ENCODE data around the gene AGPAT2.

DNA sequence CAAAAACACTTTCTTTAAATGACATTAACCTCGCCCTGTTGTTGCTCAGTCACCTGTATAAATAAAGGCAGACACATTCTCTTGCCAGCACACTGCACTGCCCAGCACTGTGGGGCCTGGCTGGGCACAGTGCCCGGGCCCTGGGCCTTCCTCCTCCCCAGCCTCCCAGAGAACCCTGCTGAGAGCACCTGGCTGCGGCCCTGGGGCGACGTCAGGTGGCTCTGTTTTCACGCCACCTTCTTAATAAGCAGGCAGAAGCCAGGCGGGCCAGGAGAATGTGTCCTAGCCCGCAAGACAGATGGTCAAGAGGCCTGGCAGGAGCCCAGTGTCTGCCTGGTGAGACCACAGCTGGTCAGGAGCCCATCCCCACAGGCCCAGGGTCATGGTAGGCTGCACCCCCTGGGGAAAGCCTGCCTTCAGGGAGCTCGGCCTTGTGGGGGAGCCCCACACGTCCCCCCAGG, 8.2 kb upstream of the AGPAT2 start:
- TF ChIP-seq, protein P1, sequence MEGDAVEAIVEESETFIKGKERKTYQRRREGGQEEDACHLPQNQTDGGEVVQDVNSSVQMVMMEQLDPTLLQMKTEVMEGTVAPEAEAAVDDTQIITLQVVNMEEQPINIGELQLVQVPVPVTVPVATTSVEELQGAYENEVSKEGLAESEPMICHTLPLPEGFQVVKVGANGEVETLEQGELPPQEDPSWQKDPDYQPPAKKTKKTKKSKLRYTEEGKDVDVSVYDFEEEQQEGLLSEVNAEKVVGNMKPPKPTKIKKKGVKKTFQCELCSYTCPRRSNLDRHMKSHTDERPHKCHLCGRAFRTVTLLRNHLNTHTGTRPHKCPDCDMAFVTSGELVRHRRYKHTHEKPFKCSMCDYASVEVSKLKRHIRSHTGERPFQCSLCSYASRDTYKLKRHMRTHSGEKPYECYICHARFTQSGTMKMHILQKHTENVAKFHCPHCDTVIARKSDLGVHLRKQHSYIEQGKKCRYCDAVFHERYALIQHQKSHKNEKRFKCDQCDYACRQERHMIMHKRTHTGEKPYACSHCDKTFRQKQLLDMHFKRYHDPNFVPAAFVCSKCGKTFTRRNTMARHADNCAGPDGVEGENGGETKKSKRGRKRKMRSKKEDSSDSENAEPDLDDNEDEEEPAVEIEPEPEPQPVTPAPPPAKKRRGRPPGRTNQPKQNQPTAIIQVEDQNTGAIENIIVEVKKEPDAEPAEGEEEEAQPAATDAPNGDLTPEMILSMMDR (IDR thresholded peaks at IDR 0.05) = no peak
- TF ChIP-seq EZH2 (IDR thresholded peaks at IDR 0.05) (no peak), EZH2phosphoT487 (IDR thresholded peaks at IDR 0.05) (no peak)
